Upper lobe of right lung (tissue), 1 donor: Measurements from ENCODE around the gene TFF3. TPM values are rescaled to one million over a fixed set of nuclear protein-coding genes. Genes with fewer than 3 reads are reported as not detected.
A peak's percentile ranks its signal among the peaks of the same experiment; 100 is the strongest.

Source experiments
- ATAC-seq: fragments of 200-7000 bp; cut with Tn5 transposase; one replicate; pipeline ENCODE4 v1.9.1; 2020; ENCODE audit warnings: mild to moderate bottlenecking, moderate library complexity
- DNase-seq: peaks from one replicate; pipeline ENCODE4 v3.0.0-alpha.2; 2020
- H3K27ac ChIP-seq: fragments of 200-600 bp; one replicate; pipeline ENCODE4 v1.8.0; 2022
- H3K27me3 ChIP-seq: fragments of 200-600 bp; one replicate; pipeline ENCODE4 v1.8.0; 2022; ENCODE audit warnings: mild to moderate bottlenecking
- H3K36me3 ChIP-seq: fragments of 200-600 bp; one replicate; pipeline ENCODE4 v1.8.0; 2022
- H3K4me1 ChIP-seq: fragments of 200-600 bp; one replicate; pipeline ENCODE4 v1.8.0; 2022
- H3K4me3 ChIP-seq: fragments of 200-600 bp; one replicate; pipeline ENCODE4 v1.8.0; 2022; ENCODE audit warnings: mild to moderate bottlenecking
- H3K9me3 ChIP-seq: fragments of 200-600 bp; one replicate; pipeline ENCODE4 v1.8.0; 2022
- CTCF ChIP-seq: fragments of 200-600 bp; IDR thresholded peaks from one replicate; pipeline ENCODE4 v1.8.0; 2022; ENCODE audit warnings: antibody characterized with exemption
- intact Hi-C: fragments of 100-400 bp; cut with DNase I; formaldehyde crosslinking; loops from one replicate; pipeline ENCODE4 v1.11.0; 2022
- total RNA-seq: library from RNA; stranded (reverse); fragmentation: NEBNext Ultra II Directional; extraction: Animal tissue kit (Norgen Biotek cat#: 25700); gene quantifications from one replicate; pipeline ENCODE4 v1.2.1, GENCODE V29; 2021
- donor health status: DM: no; HTN: yes; CAD: no; lungs with severe emphysema.

TFF3 gene
- total RNA-seq, 1 donor from 2014 or later: 19.6 TPM

- Histone ChIP-seq H3K4me1 (peaks cover 16% of the 10 kb centered on the region), H3K9me3 (no peaks in the 10 kb centered on the region), H3K27ac (peak overlapping the region; percentile 24), H3K27me3 (no peaks in the 10 kb centered on the region), H3K36me3 (no peaks in the 10 kb centered on the region), H3K4me3 (no peak overlapping the region)
- no peak for TF ChIP-seq CTCF
- DNase-seq: no peak
- intact Hi-C loops: no loop called here
- ATAC-seq: no peak
These were observed 14.3 kb downstream of the TFF3 start for GRCh38 chr21:42300956-42301355.

- peak overlapping the region; percentile 11 for H3K27ac ChIP-seq
- H3K9me3 ChIP-seq: no peaks in the 10 kb centered on the region
- intact Hi-C loops: no loop called here
- DNase-seq: no peak
- no peak overlapping the region for H3K4me3 ChIP-seq
- no peaks in the 10 kb centered on the region for H3K36me3 ChIP-seq
- peak; percentile 49 for ATAC-seq
- no peaks in the 10 kb centered on the region for H3K27me3 ChIP-seq
- TF ChIP-seq CTCF: no peak
- H3K4me1 ChIP-seq: peaks cover 16% of the 10 kb centered on the region
These were observed 15.1 kb downstream of the TFF3 start for GRCh38 chr21:42300045-42300583.

- Histone ChIP-seq H3K27ac (peak overlapping the region; percentile 11), H3K9me3 (no peaks in the 10 kb centered on the region), H3K4me1 (peaks cover 16% of the 10 kb centered on the region), H3K36me3 (peaks cover 1% of the 10 kb centered on the region), H3K27me3 (no peaks in the 10 kb centered on the region), H3K4me3 (no peak overlapping the region)
- TF ChIP-seq CTCF: no peak
- ATAC-seq: peak; percentile 67
- intact Hi-C loops: no loop called here
- DNase-seq: peak; percentile 80
These were observed 15.7 kb downstream of the TFF3 start for GRCh38 chr21:42299324-42300044.

- intact Hi-C loops: no loop called here
These were observed 16.6 kb downstream of the TFF3 start for GRCh38 chr21:42298657-42299056.

GRCh38 chr21:42298237-42298636 lies 17.0 kb downstream of the TFF3 start:
- H3K27ac ChIP-seq: no peak overlapping the region
- intact Hi-C loops: no loop called here
- no peaks in the 10 kb centered on the region for H3K27me3 ChIP-seq
- H3K9me3 ChIP-seq: no peaks in the 10 kb centered on the region
- peaks cover 7% of the 10 kb centered on the region for H3K36me3 ChIP-seq
- ATAC-seq (no peak), DNase-seq (no peak)
- H3K4me3 ChIP-seq: no peak overlapping the region
- TF ChIP-seq CTCF: no peak
- H3K4me1 ChIP-seq: peaks cover 16% of the 10 kb centered on the region

More at GRCh38 chr21:42298657-42299056, 16.6 kb downstream of the TFF3 start:
- no peak for TF ChIP-seq CTCF
- Histone ChIP-seq H3K36me3 (peaks cover 7% of the 10 kb centered on the region), H3K9me3 (no peaks in the 10 kb centered on the region), H3K27me3 (no peaks in the 10 kb centered on the region), H3K27ac (no peak overlapping the region), H3K4me3 (no peak overlapping the region), H3K4me1 (peaks cover 16% of the 10 kb centered on the region)
- DNase-seq (no peak), ATAC-seq (no peak)
